ENCODE data around the gene KRABD2.
"Not testable (repeated sequence)": the region's sequence is repeated elsewhere in the genome, so short reads cannot be mapped to it uniquely, and the experiment has no call there.

The KRABD2 gene

DNA sequence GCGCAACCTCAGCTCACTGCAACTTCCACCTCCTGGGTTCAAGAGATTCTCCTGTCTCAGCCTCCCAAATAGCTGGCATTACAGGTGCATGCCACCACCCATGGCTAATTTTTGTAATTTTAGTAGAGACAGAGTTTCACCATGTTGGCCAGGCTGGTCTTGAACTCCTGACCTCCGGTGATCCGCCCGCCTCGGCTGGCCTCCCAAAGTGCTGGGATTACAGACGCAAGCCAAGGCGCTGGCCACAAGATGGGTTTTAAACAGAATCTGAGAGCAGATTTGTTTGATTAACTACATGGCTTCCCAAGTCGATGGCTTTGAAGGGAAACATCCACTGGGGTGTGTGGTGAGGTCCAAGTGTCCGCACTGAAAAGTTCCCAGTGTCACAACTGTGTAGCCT lies 18.0 kb upstream of the KRABD2 start:
- ATAC-seq; DNase-seq; intact Hi-C loops (cut with micrococcal nuclease): not testable (repeated sequence)

DNA sequence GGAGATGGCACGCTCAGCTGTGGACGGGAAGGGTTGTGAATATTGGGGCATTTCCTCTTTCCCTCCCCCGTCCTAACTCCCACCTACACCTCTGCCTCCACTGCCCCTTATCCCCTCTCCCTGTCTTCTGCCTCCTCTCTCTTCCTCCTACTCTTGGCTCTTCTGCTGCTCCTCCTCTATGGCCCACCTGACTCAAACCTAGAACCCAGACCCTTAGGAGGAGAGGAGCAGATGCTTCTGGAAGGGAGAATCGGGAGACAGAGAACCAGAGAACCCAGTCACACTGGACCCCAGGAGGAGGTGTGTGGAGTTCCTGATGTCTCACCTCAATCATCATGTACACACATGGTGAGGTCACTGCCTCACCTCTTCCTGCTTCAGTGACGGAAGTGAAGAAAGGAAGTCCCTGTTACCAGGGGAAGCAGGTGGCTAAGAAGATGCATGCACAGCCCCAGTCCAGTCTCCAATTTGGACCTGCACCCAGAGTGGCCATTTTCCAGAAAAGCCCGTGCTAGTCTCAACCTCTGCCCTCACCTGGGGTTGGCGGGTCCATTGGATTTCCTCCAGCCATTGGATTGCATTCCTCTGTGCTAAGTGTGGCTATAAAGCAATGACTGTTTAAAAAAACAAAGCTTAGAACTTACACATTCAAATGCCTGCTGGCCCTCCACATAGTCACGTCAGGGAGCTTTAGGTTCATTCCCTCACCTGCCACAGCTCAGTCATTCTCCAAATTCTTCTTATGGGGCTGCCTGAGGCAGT lies 17.1 kb upstream of the KRABD2 start:
- DNase-seq: no peak
- ATAC-seq: no peak
- intact Hi-C loops (cut with micrococcal nuclease): no loop called here

DNA sequence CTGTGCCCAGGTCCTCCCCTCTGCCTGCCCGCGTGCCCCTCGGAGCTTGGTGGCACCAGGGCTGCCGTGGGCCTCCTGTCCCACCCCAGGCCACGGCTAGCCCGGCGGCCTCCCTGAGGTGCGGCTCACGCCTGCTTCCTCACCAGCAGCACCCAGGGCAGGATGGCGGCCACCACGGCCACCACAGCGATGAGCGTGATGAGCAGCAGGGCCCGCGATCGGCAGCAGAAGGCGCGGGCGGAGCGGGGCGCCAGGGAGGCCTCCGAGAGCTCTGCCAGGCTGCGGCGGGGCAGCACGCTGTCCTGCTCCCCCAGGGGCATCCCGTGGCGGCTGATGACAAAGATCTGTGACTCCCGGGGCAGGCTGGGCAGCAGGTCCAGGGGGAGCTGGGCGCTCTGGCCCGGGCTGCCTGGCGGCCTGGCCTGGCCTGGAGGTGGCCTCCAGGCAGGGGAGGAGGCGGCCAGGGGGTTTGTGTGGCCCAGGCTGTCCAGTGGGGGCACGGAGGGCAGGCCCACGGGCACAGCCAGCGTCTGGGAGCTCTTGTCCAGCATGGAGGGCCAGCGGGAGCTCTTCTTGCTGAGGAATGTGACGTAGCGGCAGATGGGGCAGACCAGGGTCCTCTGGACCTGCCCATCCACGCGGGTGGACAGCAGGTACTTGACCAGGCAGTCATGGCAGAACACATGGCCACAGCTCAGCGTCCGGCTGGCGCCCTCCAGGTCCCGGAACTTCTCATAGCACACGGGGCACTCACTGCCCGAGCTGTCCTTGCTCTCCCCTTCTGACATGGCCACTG lies 16.4 kb upstream of the KRABD2 start:
- ATAC-seq (no peak), DNase-seq (no peak)
- intact Hi-C loops (cut with micrococcal nuclease): no loop called here

DNA sequence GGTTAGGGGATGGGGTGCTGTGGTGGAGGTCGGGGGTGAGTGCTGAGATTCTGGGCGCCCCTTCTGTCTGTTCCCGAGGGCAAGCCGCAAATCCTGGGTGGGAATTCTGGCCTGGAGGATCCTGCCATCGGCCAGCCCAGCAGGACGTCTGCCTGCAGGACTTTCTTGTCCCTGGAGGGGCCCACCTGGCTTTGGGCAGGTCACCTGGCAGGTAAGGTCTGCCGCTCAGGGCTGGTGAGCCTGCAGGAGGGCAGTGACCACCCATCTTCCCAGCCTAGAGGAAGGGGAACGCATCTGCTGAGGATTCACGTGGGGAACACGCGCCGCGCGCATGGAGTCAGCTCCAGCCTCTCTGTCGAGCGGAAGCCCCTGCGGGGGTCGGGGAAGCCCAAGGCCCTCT lies 15.8 kb upstream of the KRABD2 start:
- intact Hi-C loops (cut with micrococcal nuclease): no loop called here
- DNase-seq: no peak
- ATAC-seq: no peak

DNA sequence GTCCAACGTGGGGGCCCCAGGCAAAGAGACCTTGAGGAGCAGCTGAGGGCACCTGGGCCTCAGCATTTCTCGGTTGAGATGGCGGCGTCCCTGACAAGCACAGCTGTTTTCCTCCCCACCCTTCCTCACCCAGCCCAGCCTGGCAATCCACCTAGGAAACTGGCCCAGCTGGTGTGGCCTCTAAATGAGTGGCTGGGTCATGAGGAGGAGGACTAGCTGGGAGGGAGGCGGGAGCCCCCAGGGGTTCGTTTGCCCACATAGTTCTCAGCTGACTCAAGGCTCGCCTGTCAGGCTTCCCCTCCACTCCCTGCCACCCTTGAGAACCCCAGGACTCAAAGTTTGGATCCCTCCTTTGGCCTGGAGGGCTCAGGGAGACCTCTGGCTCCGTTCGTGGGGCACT lies 15.2 kb upstream of the KRABD2 start:
- DNase-seq: no peak
- intact Hi-C loops (cut with micrococcal nuclease): no loop called here

DNA sequence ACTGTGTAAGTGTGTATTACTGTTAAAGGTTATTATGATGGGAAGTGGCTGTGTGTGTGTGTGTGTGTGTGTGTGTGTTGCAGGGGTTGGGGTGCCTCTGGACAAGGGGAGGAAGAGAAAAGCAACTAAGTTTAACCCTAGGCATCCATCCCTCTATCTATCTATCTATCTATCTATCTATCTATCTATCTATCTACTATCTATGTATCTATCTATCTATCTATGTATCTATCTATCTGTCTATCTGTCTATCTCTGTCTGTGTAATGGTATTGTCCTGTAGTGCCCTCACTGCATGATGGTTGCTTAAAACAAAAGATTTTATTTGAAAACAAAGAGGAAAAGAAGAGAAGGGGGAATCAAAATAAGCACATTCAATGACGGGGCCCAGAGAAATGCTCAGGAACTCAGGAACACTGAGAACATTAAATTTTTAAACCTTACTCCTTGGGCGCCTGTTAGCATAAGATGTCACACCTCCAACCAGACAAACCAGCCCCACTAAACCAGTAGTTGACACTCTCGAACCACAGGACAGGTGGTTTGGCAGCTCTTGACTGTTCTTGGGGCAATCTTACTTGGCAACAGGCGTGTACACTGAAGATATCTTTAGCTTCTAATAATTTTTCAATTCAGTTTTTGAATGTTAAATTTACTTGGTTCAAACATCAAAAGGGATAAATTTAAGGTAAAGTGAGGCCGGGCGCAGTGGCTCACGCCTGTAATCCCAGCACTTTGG lies 11.6 kb upstream of the KRABD2 start:
- intact Hi-C loops (cut with micrococcal nuclease): no loop called here
- DNase-seq (no peak), ATAC-seq (no peak)

More for the DNA sequence above, 15.2 kb upstream of the KRABD2 start:
- ATAC-seq: no peak

DNA sequence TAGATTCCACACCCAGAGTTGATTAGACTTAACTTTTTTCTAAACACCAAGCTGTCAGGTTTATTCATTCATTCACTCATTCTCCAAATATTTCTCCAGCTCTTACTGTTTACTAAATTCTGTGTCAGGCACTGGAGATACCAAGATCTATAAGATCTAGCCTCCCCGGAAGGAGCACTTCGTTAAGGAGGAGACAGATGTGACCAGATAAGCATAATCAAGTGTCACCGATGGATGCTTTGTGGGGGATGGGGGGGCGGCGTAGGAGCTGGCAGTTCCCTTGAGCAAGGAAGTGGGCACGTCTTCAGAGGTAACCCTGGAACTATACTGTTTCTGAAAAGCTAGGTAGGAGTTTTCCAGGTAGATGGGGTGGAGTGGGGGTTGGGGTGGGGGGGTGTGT lies 10.3 kb upstream of the KRABD2 start:
- intact Hi-C loops (cut with micrococcal nuclease): no loop called here
- DNase-seq (no peak), ATAC-seq (no peak)

DNA sequence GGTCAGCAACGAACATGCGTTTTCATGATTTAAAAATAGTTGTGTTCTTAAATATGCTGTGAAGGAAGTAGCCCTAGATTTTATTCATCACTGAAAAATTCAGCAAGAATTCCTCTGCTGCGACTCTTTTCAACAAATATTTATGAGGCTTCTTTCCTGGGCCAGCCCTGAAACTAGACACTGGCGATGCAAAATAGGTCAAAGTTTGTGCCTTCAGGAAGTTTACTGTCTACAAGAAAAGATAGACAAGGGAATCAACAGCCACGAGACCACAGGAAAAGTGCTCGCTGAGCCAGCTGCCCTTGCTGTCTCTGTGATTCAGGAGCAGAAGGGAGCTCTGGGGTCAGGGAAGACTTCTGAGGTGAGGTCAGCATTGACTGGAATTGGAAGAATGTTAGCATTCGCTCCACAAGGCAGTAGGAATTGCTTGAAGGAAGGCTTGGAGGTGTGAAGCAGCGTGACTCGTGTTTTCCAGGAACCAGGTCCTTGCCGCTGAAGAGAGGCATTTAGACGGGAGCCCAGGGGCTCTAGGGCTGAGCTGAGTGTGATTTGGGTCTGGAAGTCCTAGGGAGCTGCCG lies 8.4 kb upstream of the KRABD2 start:
- DNase-seq: no peak
- intact Hi-C loops (cut with micrococcal nuclease): no loop called here
- no peak for ATAC-seq

DNA sequence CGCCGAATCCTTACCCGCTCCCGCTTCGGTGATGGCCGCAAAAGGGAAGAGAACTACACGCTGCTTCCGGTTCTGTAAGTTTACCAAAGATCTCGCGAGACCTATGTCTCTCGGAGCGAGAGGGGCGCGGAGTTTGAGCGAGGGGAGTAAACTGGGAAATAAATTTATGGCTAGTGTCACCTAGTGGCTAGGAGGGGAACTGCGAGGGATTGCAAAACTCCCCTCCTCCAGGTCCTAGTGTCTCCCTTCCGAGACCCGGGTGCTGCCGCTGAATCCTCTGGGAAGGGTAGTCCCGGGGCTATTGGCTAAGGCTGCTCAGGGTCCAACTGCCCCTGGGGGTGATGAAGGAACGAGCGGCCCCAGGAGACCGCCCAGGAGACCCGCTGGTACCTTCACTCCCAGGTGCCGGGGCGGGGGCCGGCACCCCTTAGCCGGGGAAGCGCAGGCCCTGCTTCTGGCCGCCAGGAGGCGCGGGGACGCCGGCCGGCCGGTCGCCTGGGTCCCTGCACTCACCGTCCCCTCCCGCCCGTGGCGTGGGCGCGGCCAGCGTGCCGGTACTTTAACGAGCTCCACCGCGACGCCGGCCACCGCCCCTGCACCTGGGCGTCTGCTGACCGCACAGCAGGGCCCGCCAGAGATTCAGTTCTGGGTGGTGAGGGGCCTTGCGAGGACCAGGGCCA lies 6.8 kb upstream of the KRABD2 start, which contains the start of gene RPL26:
Gene RPL26 (minus strand): TSS at position 51 of the 680 bp plus-strand sequence. CDS start 883 bp downstream, outside the sequence.
- intact Hi-C loops (cut with micrococcal nuclease): no loop called here
- DNase-seq (peak; percentile 95), ATAC-seq (peak; percentile 92)

DNA sequence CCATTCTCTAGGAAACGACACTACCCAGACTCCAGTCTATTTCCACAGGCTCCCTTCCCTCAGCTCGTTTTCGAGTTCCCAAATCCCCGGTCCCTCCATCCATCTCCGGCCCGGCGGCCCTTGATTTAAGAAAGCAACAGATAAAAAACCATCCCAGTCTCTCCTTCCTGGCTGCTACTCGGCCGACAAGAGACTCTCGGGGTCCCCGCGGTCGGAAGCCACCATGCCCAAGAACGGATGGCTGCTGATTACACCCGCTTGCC lies 6.3 kb upstream of the KRABD2 start:
- ATAC-seq: peak; percentile 8
- DNase-seq: no peak
- intact Hi-C loops (cut with micrococcal nuclease): no loop called here

DNA sequence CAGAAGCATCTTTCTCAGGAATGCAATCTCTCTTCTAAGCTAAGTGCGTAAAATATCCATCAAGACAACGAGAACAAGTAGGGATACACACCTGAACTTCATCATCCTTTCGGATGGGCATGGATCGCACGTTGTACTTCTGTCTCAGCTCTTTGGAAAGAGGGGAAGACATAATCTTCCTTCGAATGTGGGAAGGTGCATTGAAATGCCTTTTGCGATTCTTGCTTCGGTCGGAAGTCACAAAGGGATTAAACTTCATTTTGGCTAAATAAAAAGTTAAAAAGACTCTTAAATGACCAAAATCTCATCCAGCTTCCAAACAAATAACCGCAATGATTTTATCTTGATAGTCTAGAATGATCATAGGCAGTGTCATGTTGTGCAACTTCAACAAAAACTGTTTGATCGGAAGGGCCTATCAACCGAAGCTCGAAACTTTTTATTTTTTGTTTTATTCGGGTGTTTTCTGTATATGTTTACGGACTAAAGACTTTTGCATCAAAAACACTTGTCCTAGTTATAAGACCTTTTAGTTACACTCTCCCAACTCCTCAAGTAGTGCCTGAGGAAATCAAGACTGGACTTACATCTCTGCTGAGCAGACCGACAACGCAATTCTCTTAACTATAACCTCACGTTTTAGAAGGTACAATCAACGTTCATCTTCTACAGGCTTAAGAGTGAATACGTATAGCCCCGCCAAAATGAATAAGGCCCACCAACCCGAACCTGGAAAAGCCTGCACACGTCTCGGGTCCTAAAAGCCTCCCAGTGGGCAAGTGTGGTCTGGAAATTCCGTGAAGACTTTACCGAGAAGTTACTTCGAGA lies 5.8 kb upstream of the KRABD2 start:
- ATAC-seq (no peak), DNase-seq (no peak)
- intact Hi-C loops (cut with micrococcal nuclease): no loop called here

DNA sequence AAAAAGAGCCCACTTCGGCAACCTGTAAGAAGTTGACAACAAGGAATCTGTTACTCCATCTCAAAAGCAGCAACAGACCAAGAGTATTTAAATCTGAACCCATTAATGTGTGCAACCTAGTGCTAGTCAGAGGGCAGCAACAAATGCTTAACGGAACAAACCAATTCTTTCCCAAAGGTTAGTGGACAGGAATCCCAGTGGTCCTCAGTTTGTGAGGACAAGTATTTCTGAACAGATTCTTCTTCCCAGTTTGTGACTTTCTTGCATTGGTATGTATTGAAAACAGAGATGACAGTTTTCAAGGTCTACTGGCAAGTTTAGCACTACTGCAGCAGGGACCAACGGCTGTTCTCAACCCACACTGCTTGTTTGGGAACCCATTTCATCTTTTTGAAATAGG lies 3.5 kb upstream of the KRABD2 start:
- no peak for DNase-seq
- ATAC-seq: no peak
- intact Hi-C loops (cut with micrococcal nuclease): no loop called here

DNA sequence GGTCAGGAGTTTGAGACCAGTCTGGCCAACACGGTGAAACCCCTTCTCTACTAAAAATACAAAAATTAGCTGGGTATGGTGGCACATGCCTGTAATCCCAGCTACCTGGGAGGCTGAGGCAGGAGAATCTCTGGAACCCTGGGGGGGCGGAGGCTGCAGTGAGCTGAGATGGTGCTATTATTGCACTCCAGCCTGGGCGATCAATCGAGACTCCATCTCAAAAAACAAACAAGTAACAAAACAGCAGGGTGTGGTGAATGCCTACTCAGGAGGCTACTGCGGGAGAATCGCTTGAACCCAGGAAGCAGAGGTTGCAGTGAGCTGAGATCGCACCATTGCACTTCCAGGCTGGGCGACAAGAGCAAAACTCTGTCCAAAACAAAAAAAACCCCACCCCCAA lies 1.6 kb upstream of the KRABD2 start:
- intact Hi-C loops (cut with micrococcal nuclease); ATAC-seq; DNase-seq: not testable (repeated sequence)

DNA sequence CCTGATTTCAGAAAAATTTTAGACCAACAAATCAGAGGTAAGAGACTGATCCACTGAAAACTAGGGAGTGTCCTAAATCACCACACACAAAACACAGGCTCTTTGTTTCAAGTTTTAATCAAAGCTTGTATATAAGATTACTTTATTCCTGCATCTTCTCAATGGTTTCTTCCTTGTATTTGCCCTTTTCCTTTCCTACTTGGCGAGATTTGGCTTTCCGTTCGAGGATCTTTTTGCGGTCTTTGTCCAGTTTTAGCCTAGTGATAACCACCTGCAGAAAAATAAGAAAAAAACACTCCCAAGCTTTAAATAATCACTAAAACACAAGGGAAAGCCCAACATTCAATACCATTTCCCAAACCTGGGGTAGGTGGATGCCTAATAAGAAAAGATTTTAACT lies 918 bp upstream of the KRABD2 start:
- no peak for ATAC-seq
- intact Hi-C loops (cut with micrococcal nuclease): no loop called here
- DNase-seq: no peak

DNA sequence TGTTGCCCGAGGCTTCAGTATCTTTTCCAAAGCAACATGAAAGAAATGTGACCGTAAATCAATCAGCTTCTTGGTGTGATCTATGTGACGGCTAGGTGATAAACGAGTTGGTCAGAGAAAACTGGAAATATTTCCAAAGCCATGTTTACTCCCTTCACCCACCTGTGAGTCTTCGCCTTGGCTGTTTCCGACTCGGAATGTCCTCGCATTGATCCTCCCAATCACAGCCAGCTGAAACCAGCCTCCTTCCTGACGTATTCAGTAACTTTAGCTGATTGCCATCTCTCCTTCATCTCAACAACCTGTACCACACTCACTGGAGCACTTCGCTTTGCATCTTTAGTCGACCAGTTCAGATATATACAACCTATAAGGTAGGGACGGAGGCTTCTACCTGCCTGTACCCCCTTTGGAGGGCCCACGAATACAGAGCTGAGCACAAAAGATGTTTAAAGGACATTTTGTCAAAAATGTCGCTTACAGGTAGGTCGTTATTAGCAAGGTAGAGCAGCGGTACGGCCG lies 705 bp downstream of the KRABD2 start:
- ATAC-seq: peak; percentile 22
- intact Hi-C loops (cut with micrococcal nuclease): no loop called here
- no peak for DNase-seq

DNA sequence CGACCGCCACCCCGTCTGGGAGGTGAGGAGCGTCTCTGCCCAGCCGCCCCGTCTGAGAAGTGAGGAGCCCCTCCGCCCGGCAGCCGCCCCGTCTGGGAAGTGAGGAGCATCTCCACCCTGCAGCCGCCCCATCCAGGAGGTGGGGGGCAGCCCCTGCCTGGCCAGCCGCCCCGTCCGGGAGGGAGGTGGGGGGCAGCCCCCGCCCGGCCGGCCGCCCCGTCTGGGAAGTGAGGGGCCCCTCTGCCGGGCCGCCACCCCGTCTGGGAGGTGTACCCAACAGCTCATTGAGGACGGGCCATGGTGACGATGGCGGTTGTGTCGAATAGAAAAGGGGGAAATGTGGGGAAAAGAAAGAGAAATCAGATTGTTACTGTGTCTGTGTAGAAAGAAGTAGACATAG lies 2.6 kb downstream of the KRABD2 start:
- ATAC-seq; intact Hi-C loops (cut with micrococcal nuclease); DNase-seq: not testable (repeated sequence)

DNA sequence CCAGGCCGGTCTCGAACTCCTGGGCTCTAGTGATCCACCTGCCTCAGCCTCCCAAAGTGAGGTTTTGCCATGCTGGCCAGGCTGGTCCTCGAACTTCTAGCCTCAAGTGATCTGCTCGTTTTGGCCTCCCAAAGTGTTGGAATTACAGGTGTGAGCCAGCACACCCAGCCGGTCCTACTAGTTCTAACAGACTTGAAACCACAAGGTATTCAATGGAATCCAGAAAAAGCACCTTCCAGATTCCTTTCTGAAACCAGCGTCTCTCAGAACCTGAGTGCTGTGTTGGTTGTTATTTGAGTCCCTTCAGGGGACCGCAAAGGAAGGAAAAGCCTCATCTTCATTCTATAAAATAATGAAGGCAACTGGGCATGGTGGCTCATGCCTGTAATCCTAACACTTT lies 4.1 kb downstream of the KRABD2 start:
- intact Hi-C loops (cut with micrococcal nuclease): no loop called here
- DNase-seq: no peak
- no peak for ATAC-seq

DNA sequence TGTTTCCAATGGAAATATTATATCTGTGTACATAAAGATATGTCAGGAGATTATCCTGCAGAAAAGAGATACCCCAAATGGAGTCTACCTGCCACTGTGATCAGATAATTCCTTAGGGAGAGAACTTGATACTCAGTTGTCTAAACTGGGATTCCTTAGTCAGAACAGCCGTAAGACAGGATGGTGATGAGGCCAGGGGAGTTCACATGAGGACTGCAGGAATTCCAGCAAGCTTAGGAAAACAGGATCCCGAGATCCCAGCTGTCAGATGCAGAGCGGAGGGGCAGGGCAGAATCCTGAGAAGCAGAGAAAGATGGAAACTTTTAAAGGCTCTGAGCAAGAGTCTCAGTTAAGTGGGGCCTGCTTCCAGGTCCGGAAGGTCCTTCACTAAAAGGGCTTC lies 4.7 kb downstream of the KRABD2 start:
- no peak for ATAC-seq
- DNase-seq: no peak
- intact Hi-C loops (cut with micrococcal nuclease): no loop called here
